ENCODE results near the gene ARVCF.

- no peak for TF ChIP-seq ZNF449 (CRISPR knock-in tag; IDR thresholded peaks at IDR 0.05)
- TF ChIP-seq PTTG1 (tag; IDR thresholded peaks at IDR 0.05; ENCODE audit: low read depth): no peak
- TF ChIP-seq SMC3 (conservative IDR thresholded peaks at IDR 0.05; ENCODE audit: insufficient read depth, low read depth, low read length): no peak
- TF ChIP-seq JUNB (CRISPR knock-in tag; conservative IDR thresholded peaks at IDR 0.05): no peak
- no peak for TF ChIP-seq RBM22 (IDR thresholded peaks at IDR 0.05; ENCODE audit: low read depth, low read length, poor library complexity, severe bottlenecking)
- TF ChIP-seq USF1 (CRISPR knock-in tag; IDR thresholded peaks at IDR 0.05): no peak
Measured at GRCh38 chr22:20062043-20062765, 45.6 kb upstream of the ARVCF start.

All from K562 (cell line).